NCI-H128 (cell line): Measurements from ENCODE around the gene LTC4S.

Experiments used
- DNase-seq: peaks from one replicate; lab custom pipeline; 2025; ENCODE audit not compliant: unreplicated experiment; lab: John Stamatoyannopoulos, UW

LTC4S gene

DNA sequence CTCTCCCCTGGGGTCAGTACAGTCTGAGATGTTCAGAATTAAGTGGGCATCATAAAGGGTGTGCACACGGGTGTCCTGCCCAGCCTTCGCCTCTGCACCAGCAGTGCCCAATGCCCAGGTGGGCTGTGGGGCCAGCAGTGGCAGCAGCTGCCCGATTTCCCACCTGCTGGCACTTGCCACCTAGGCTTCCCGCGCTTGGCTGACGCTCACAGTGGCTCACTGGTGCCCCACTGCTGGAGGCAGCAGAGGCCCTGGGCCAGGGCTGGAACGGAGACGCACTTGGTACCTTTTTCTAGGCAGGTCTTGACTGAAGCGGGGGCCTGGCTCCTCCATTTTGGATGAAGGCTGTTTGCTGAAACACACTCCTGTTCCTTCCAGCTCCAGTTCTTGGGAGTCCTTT lies 47.8 kb downstream of the LTC4S start:
- DNase-seq = no peak
